Mesothelial cell of epicardium (in vitro differentiated cells): ENCODE measurements around the gene TMEM151A. TPM values are rescaled to one million over a fixed set of nuclear protein-coding genes. Genes with fewer than 3 reads are reported as not detected.

Source experiments
- DNase-seq, 2 experiments: peaks; one replicate each; pipeline ENCODE4 v3.0.0; 2021; ENCODE audit warnings: low spot score in 2 of 2; ENCODE audit not compliant: unreplicated experiment in 2 of 2
- H3K27ac Mint-ChIP-seq: 2 replicates; pipeline ENCODE4 v1.8.0; 2021; ENCODE audit warnings: mixed read lengths
- H3K27me3 Mint-ChIP-seq: 2 replicates; pipeline ENCODE4 v1.8.0; 2021; ENCODE audit warnings: low read depth, mixed read lengths
- H3K36me3 Mint-ChIP-seq: 2 replicates; pipeline ENCODE4 v1.8.0; 2021; ENCODE audit warnings: mixed read lengths
- H3K4me1 Mint-ChIP-seq: 2 replicates; pipeline ENCODE4 v1.8.0; 2021; ENCODE audit warnings: mixed read lengths
- H3K4me3 Mint-ChIP-seq: 2 replicates; pipeline ENCODE4 v1.8.0; 2021; ENCODE audit warnings: mild to moderate bottlenecking, moderate library complexity, mixed read lengths
- H3K9me3 Mint-ChIP-seq: 2 replicates; pipeline ENCODE4 v1.8.0; 2021; ENCODE audit warnings: mixed read lengths
- CTCF ChIP-seq: fragments of 200-600 bp; sonication (generic); IDR thresholded peaks from one replicate; pipeline ENCODE4 v1.5.0; 2021; ENCODE audit warnings: antibody characterized with exemption; ENCODE audit not compliant: unreplicated experiment
- total RNA-seq: library from RNA; stranded (reverse); gene quantifications from 3 replicates; pipeline ENCODE4 v1.2.1, GENCODE V29; 2021

The TMEM151A gene
- total RNA-seq, 1 donor from 2014 or later: 1.3 TPM

- no peak for DNase-seq
- Mint-ChIP-seq H3K36me3 (no peaks in the 10 kb centered on the region), H3K4me1 (peaks cover 38% of the 10 kb centered on the region), H3K27me3 (no peaks in the 10 kb centered on the region), H3K4me3 (no peak overlapping the region), H3K27ac (no peak overlapping the region), H3K9me3 (no peaks in the 10 kb centered on the region)
- no peak for TF ChIP-seq CTCF
These were observed 37.5 kb downstream of the TMEM151A start for GRCh38 chr11:66329165-66329673.

- H3K27ac Mint-ChIP-seq: no peak overlapping the region
- H3K9me3 Mint-ChIP-seq: no peaks in the 10 kb centered on the region
- H3K4me3 Mint-ChIP-seq: no peak overlapping the region
- H3K27me3 Mint-ChIP-seq: peaks cover 3% of the 10 kb centered on the region
- H3K4me1 Mint-ChIP-seq: peaks cover 27% of the 10 kb centered on the region
- H3K36me3 Mint-ChIP-seq: no peaks in the 10 kb centered on the region
- DNase-seq: no peak
- no peak for TF ChIP-seq CTCF
These were observed 39.2 kb downstream of the TMEM151A start for GRCh38 chr11:66330931-66331330.

GRCh38 chr11:66331542-66332370, 40.1 kb downstream of the TMEM151A start:
- Mint-ChIP-seq H3K27ac (no peak overlapping the region), H3K4me3 (no peak overlapping the region)

GRCh38 chr11:66332371-66333219, 40.9 kb downstream of the TMEM151A start:
- peaks cover 7% of the 10 kb centered on the region for H3K27me3 Mint-ChIP-seq
- no peaks in the 10 kb centered on the region for H3K9me3 Mint-ChIP-seq
- H3K4me3 Mint-ChIP-seq: no peak overlapping the region
- peaks cover 24% of the 10 kb centered on the region for H3K4me1 Mint-ChIP-seq
- DNase-seq: no peak
- no peaks in the 10 kb centered on the region for H3K36me3 Mint-ChIP-seq
- no peak for TF ChIP-seq CTCF
- no peak overlapping the region for H3K27ac Mint-ChIP-seq

More at GRCh38 chr11:66331542-66332370, 40.1 kb downstream of the TMEM151A start:
- DNase-seq: no peak
- Mint-ChIP-seq H3K4me1 (peaks cover 28% of the 10 kb centered on the region), H3K36me3 (no peaks in the 10 kb centered on the region), H3K27me3 (peaks cover 7% of the 10 kb centered on the region), H3K9me3 (no peaks in the 10 kb centered on the region)
- no peak for TF ChIP-seq CTCF

- H3K4me1 Mint-ChIP-seq: peaks cover 19% of the 10 kb centered on the region
- DNase-seq: no peak
- no peak overlapping the region for H3K27ac Mint-ChIP-seq
- H3K4me3 Mint-ChIP-seq: no peak overlapping the region
- no peaks in the 10 kb centered on the region for H3K9me3 Mint-ChIP-seq
- TF ChIP-seq CTCF: no peak
- peaks cover 7% of the 10 kb centered on the region for H3K27me3 Mint-ChIP-seq
- H3K36me3 Mint-ChIP-seq: no peaks in the 10 kb centered on the region
These were observed 41.7 kb downstream of the TMEM151A start for GRCh38 chr11:66333220-66333877.
